Liver (tissue), 9 donors: Measurements from ENCODE around the gene DGKD. TPM values are rescaled to one million over a fixed set of nuclear protein-coding genes. Genes with fewer than 3 reads are reported as not detected.

Source experiments
- DNase-seq: peaks from one replicate; pipeline ENCODE4 v3.0.0-alpha.2; 2017; ENCODE audit warnings: low spot score
- H3K27ac ChIP-seq, 2 donors: one replicate each; pipeline ENCODE4 v1.7.0; 2013; ENCODE audit warnings: inconsistent platforms in 2 of 2, low read length in 2 of 2, control low read depth in 1 of 2, low read depth in 1 of 2, mild to moderate bottlenecking in 1 of 2
- H3K27me3 ChIP-seq, 4 donors: one replicate each; pipeline versions ENCODE4 v1.6.1 to v1.7.0; 2013; ENCODE audit warnings: low read length in 3 of 4, inconsistent platforms in 1 of 4, mild to moderate bottlenecking in 1 of 4, moderate library complexity in 1 of 4; ENCODE audit not compliant: control insufficient read depth in 4 of 4, insufficient read depth in 4 of 4
- H3K36me3 ChIP-seq, 4 donors: one replicate each; pipeline versions ENCODE4 v1.6.1 to v1.7.0; 2013; ENCODE audit warnings: low read length in 3 of 4, mild to moderate bottlenecking in 3 of 4, low read depth in 1 of 4, moderate library complexity in 1 of 4; ENCODE audit not compliant: control insufficient read depth in 4 of 4, insufficient read depth in 3 of 4
- H3K4me1 ChIP-seq, 4 donors: one replicate each; pipeline versions ENCODE4 v1.6.1 to v1.7.0; 2013; ENCODE audit warnings: low read length in 3 of 4, mild to moderate bottlenecking in 3 of 4, moderate library complexity in 1 of 4; ENCODE audit not compliant: control insufficient read depth in 4 of 4, insufficient read depth in 4 of 4
- H3K4me3 ChIP-seq, 3 donors: one replicate each; pipeline versions ENCODE4 v1.6.1 to v1.7.0; 2013; ENCODE audit warnings: low read length in 3 of 3, control low read depth in 1 of 3, low read depth in 1 of 3, mild to moderate bottlenecking in 1 of 3
- H3K9ac ChIP-seq, 2 donors: one replicate each; pipeline ENCODE4 v1.7.0; 2013; ENCODE audit warnings: low read length in 2 of 2, mild to moderate bottlenecking in 2 of 2, moderate library complexity in 2 of 2, control low read depth in 1 of 2, low read depth in 1 of 2
- H3K9me3 ChIP-seq, 4 donors: one replicate each; pipeline versions ENCODE4 v1.6.1 to v1.7.0; 2013; ENCODE audit warnings: low read length in 3 of 4; ENCODE audit not compliant: control insufficient read depth in 4 of 4
- CTCF ChIP-seq: fragments of 150-350 bp; IDR thresholded peaks from 2 replicates; pipeline ENCODE4 v1.5.1; 2017; ENCODE audit warnings: improper control_type of control experiment, low read depth, low read length; ENCODE audit not compliant: missing input control
- EGR1 ChIP-seq, 2 donors: IDR thresholded peaks; 2 replicates each; pipeline ENCODE4 v1.6.1; 2016 to 2018; ENCODE audit warnings: antibody characterized with exemption in 2 of 2, low read depth in 2 of 2
- FOXA1 ChIP-seq: IDR thresholded peaks from 2 replicates; pipeline ENCODE4 v1.6.1; 2016; ENCODE audit warnings: antibody characterized with exemption
- FOXA2 ChIP-seq: IDR thresholded peaks from 2 replicates; pipeline ENCODE4 v1.6.1; 2016; ENCODE audit warnings: antibody characterized with exemption
- GABPA ChIP-seq, 2 donors: IDR thresholded peaks in 1 of 2; conservative IDR thresholded peaks in 1 of 2; 2 replicates each; pipeline ENCODE4 v1.6.1; 2016; ENCODE audit warnings: antibody characterized with exemption in 2 of 2, mild to moderate bottlenecking in 1 of 2, moderate library complexity in 1 of 2
- HNF4A ChIP-seq, 2 donors: conservative IDR thresholded peaks; 2 replicates each; pipeline ENCODE4 v1.6.1; 2016; ENCODE audit warnings: antibody characterized with exemption in 2 of 2, mild to moderate bottlenecking in 2 of 2
- HNF4G ChIP-seq: IDR thresholded peaks from 2 replicates; pipeline ENCODE4 v1.6.1; 2016; ENCODE audit warnings: antibody characterized with exemption
- JUND ChIP-seq, 2 donors: IDR thresholded peaks; 2 replicates each; pipeline ENCODE4 v1.6.1; 2016; ENCODE audit warnings: antibody characterized with exemption in 2 of 2
- NR2F2 ChIP-seq: IDR thresholded peaks from 2 replicates; pipeline ENCODE4 v1.6.1; 2016; ENCODE audit warnings: antibody characterized with exemption
- RAD21 ChIP-seq, 2 donors: IDR thresholded peaks; 2 replicates each; pipeline ENCODE4 v1.6.1; 2016; ENCODE audit warnings: antibody characterized with exemption in 2 of 2, mild to moderate bottlenecking in 2 of 2
- REST ChIP-seq: IDR thresholded peaks from 2 replicates; pipeline ENCODE4 v1.6.1; 2016; ENCODE audit warnings: antibody characterized with exemption, mild to moderate bottlenecking
- RXRA ChIP-seq, 2 donors: IDR thresholded peaks; 2 replicates each; pipeline ENCODE4 v1.6.1; 2017 to 2018; ENCODE audit warnings: antibody characterized with exemption in 2 of 2, mild to moderate bottlenecking in 1 of 2
- SP1 ChIP-seq: IDR thresholded peaks from 2 replicates; pipeline ENCODE4 v1.6.1; 2018; ENCODE audit warnings: antibody characterized with exemption, mild to moderate bottlenecking
- TAF1 ChIP-seq: conservative IDR thresholded peaks from 2 replicates; pipeline ENCODE4 v1.6.1; 2016; ENCODE audit warnings: antibody characterized with exemption, mild to moderate bottlenecking
- YY1 ChIP-seq: IDR thresholded peaks from 2 replicates; pipeline ENCODE4 v1.6.1; 2016; ENCODE audit warnings: antibody characterized with exemption, mild to moderate bottlenecking
- WGBS: extraction: QIAGEN DNeasy Blood & Tissue Kit; methylation state at CpG from one replicate; pipeline ENCODE4 v1.1.7; 2013; 5-methylcytosine and 5-hydroxymethylcytosine counted together
- polyA plus RNA-seq, 2 donors: library from polyadenylated mRNA; stranded (reverse) in 1 of 2; unstranded in 1 of 2; fragments of 200-250 nt in 1 of 2; fragments of >200 nt in 1 of 2; fragmentation: Nextera tagmentation in 1 of 2; extraction: Ambion mirVana in 1 of 2; gene quantifications; one replicate each; pipeline versions ENCODE4 v1.2.1 to v1.2.3, GENCODE V29; 2013 to 2015
- total RNA-seq, 2 donors: library from RNA; depleted of rRNA; stranded (reverse); fragments of >200 nt; gene quantifications; one replicate each; pipeline ENCODE4 v1.2.3, GENCODE V29; 2014
- TF ChIP-seq, protein P1 (sequence below): IDR thresholded peaks from 2 replicates; pipeline ENCODE4 v1.6.1; 2016; ENCODE audit warnings: antibody characterized with exemption
- TF ChIP-seq, protein P2 (sequence below): IDR thresholded peaks from 2 replicates; pipeline ENCODE4 v1.6.1; 2016; ENCODE audit warnings: antibody characterized with exemption
- TF ChIP-seq, protein P3 (sequence below): IDR thresholded peaks from 2 replicates; pipeline ENCODE4 v1.6.1; 2016; ENCODE audit warnings: antibody characterized with exemption
- donor health status: healthy.
- donor health status: healthy.
- donor health status: healthy.
- donor health status: healthy.
- donor health status: healthy.

The DGKD gene
- total and polyA plus RNA-seq, 4 donors = 4.8 to 16.4 (median 8.2) TPM

GRCh38 chr2:233440714-233441113 is 86.4 kb downstream of the DGKD start (continued):
- no peak for TF ChIP-seq FOXA1
- no peak for TF ChIP-seq CTCF

- WGBS = 95% methylated on average over 26 of the region's 26 CpGs
- Histone ChIP-seq H3K36me3 (peaks cover 2 to 52% (median 19%) of the 10 kb centered on the region in 4 donors), H3K9ac (no peak overlapping the region), H3K27ac (no peak overlapping the region), H3K27me3 (no peaks in the 10 kb centered on the region), H3K4me3 (no peak overlapping the region), H3K4me1 (no peaks in the 10 kb centered on the region), H3K9me3 (no peaks in the 10 kb centered on the region)
- TF ChIP-seq, protein P1, sequence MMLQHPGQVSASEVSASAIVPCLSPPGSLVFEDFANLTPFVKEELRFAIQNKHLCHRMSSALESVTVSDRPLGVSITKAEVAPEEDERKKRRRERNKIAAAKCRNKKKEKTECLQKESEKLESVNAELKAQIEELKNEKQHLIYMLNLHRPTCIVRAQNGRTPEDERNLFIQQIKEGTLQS = no peak
- TF ChIP-seq, protein P2, sequence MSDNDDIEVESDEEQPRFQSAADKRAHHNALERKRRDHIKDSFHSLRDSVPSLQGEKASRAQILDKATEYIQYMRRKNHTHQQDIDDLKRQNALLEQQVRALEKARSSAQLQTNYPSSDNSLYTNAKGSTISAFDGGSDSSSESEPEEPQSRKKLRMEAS = no peak
- TF ChIP-seq TAF1 (no peak), SP1 (no peak)
- DNase-seq = no peak
Observed at GRCh38 chr2:233441161-233442027, 87.1 kb downstream of the DGKD start.

DNA sequence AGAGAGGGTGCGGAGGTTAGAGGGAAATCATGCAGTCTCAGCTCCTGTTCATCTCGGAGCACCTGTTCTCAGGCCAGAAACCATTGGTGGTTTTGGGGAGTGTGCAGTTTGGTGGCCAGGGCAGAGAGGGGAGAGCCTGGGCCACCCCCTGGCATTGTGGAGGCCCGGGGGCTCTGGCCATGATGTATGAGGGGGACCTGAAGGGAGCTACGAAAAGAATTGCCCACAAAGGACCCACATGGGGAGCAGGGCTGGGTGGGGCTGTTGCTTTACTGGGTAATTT is 87.7 kb downstream of the DGKD start:
- Histone ChIP-seq H3K4me3 (no peak overlapping the region), H3K9me3 (no peaks in the 10 kb centered on the region), H3K9ac (no peak overlapping the region), H3K27ac (no peak overlapping the region), H3K36me3 (peaks cover 3 to 54% (median 22%) of the 10 kb centered on the region in 4 donors), H3K4me1 (no peaks in the 10 kb centered on the region), H3K27me3 (no peaks in the 10 kb centered on the region)
- TF ChIP-seq FOXA1 = no peak
- no peak for TF ChIP-seq NR2F2
- no peak for TF ChIP-seq RXRA (IDR thresholded peaks at IDR 0.05)
- TF ChIP-seq JUND (IDR thresholded peaks at IDR 0.05) = no peak
- TF ChIP-seq TAF1 = no peak
- no peak for TF ChIP-seq REST
- no peak for TF ChIP-seq RAD21 (IDR thresholded peaks at IDR 0.05)
- no peak for TF ChIP-seq CTCF
- no peak for TF ChIP-seq GABPA (IDR thresholded peaks at IDR 0.05 in 1 of 2, conservative IDR thresholded peaks at IDR 0.05 in 1 of 2)
- no peak for TF ChIP-seq SP1
- TF ChIP-seq FOXA2 = no peak
- no peak for TF ChIP-seq YY1
- TF ChIP-seq, protein P3, sequence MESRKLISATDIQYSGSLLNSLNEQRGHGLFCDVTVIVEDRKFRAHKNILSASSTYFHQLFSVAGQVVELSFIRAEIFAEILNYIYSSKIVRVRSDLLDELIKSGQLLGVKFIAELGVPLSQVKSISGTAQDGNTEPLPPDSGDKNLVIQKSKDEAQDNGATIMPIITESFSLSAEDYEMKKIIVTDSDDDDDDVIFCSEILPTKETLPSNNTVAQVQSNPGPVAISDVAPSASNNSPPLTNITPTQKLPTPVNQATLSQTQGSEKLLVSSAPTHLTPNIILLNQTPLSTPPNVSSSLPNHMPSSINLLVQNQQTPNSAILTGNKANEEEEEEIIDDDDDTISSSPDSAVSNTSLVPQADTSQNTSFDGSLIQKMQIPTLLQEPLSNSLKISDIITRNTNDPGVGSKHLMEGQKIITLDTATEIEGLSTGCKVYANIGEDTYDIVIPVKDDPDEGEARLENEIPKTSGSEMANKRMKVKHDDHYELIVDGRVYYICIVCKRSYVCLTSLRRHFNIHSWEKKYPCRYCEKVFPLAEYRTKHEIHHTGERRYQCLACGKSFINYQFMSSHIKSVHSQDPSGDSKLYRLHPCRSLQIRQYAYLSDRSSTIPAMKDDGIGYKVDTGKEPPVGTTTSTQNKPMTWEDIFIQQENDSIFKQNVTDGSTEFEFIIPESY = no peak
- TF ChIP-seq, protein P2 = no peak
- TF ChIP-seq EGR1 (IDR thresholded peaks at IDR 0.05; ENCODE audit: low read depth in 2 of 2) = no peak
- TF ChIP-seq, protein P1 = no peak
- no peak for TF ChIP-seq HNF4G
- TF ChIP-seq HNF4A (conservative IDR thresholded peaks at IDR 0.05) = no peak
- no peak for DNase-seq
- 88% methylated on average over 4 of the region's 4 CpGs for WGBS
